HEK293 (cell line): ENCODE data around the gene PDE11A.

ENCODE experiments used
- ATF2 ChIP-seq: fragments of 450-650 bp; formaldehyde crosslinking; IDR thresholded peaks from 2 replicates; pipeline ENCODE4 v1.5.1; 2016; ENCODE audit warnings: missing biosample characterization, missing genetic modification characterization, low read depth
- CTCF ChIP-seq: fragments of 450-650 bp; formaldehyde crosslinking; IDR thresholded peaks from 2 replicates; pipeline ENCODE4 v1.5.1; 2016; ENCODE audit warnings: missing biosample characterization, missing genetic modification characterization
- PBX3 ChIP-seq: sonication (generic); formaldehyde crosslinking; IDR thresholded peaks from 2 replicates; pipeline ENCODE4 v1.8.1; 2022; ENCODE audit warnings: mild to moderate bottlenecking, moderate library complexity, missing genetic modification reagents
- TRIM28 ChIP-seq: IDR thresholded peaks from 2 replicates; pipeline ENCODE4 v1.6.1; 2011; ENCODE audit warnings: low read length, control low read depth, borderline replicate concordance
- ZNF280D ChIP-seq: fragments of 450-650 bp; formaldehyde crosslinking; IDR thresholded peaks from 2 replicates; pipeline ENCODE4 v1.5.1; 2016; ENCODE audit warnings: missing biosample characterization, missing genetic modification characterization

GRCh38 chr2:177914247-177914646 is 158.3 kb downstream of the PDE11A start:
- TF ChIP-seq CTCF (no peak), PBX3 (no peak), ATF2 (tag by site-specific recombination) (no peak), TRIM28 (no peak), ZNF280D (tag by site-specific recombination) (no peak)
